CD4-positive, alpha-beta T cell treated with Interleukin-6 at 100 ng/mL for 8 hours (primary cell): ENCODE results near the gene ANKRD33B.
"Not testable (repeated sequence)": the region's sequence is repeated elsewhere in the genome, so short reads cannot be mapped to it uniquely, and the experiment has no call there.

ENCODE experiments used
- DNase-seq: peaks from one replicate; pipeline ENCODE4 v3.0.0-alpha.2; 2020; ENCODE audit warnings: mixed read lengths, low spot score

The ANKRD33B gene

DNA sequence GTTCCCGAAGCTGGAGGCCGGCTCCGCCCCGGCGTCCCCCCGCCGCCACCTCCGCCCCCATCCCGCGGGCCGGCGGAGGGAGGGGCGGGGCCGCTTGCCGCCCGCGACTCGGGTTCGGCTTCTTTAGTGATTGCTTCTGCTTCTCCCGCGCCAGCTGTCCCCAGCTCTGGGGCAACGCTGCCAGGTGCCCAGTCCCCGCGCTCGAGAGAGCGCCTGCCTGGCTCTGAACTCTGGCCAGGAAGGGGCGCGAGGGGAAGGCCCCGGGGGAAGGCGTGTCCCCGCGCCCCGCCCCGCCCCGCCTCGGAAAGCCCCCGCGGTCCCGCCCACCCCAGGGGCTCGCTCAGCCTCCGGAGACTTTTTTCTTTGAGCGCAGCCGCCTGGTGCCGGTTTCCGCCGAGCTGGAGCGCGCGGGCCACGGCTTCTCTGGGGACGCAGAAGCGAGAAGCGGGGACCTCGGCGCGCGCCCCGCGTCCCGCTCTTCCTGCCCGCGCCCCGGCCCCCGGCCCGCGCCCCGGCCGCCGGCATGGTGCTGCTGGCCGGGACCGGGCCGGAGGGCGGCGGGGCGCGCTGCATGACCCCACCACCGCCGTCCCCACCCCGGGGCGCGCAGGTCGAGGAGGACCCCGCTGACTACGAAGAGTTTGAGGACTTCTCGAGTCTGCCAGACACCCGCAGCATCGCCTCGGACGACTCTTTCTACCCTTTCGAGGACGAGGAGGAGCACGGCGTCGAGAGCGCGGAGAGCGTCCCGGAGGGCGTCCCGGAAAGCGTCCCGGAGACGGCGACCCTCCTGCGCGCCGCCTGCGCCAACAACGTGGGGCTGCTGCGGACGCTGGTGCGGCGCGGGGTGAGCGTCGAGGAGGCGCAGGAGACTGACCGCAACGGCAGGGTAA is at the start of gene ANKRD33B:
Gene ANKRD33B, plus strand, starts transcription at position 126 of the 893 bp plus-strand sequence. Its CDS starts 398 bp downstream, at position 524.
- DNase-seq, result peak; percentile 79

DNA sequence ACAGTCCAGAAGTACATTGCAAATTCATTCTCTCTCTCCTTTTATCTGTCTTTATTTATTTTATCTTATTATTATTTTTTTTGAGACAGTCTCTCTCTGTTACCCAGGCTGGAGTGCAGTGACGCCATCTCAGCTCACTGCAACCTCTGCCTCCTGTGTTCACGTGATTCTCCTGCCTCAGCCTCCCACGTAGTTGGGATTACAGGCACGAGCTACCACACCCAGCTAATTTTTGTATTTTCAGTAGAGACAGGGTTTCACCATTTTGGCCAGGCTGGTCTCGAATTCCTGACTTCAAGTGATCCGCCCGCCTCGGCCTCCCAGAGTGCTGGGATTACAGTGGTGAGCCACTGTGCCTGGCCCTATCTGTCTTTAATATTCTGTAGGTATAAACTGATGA is 49.3 kb upstream of the ANKRD33B start:
- DNase-seq, result not testable (repeated sequence)

DNA sequence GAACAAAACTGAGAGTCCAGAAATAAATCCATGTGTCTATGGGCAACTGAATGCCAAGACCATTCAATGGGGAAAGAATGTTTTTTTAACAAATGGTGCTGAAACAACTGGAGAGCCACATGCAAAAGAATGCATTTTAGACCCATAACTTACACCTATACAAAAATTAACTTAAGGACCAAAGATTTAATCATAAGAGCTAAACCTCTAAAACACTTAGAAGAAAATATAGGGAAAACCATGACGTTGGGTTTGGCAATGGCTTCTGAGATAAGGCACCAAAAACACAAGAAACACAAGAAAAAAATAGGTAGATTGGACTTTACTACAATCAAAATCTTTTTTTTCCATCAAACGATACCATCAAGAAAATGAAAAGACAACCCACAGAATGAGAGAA is 48.4 kb upstream of the ANKRD33B start:
- no peak for DNase-seq

DNA sequence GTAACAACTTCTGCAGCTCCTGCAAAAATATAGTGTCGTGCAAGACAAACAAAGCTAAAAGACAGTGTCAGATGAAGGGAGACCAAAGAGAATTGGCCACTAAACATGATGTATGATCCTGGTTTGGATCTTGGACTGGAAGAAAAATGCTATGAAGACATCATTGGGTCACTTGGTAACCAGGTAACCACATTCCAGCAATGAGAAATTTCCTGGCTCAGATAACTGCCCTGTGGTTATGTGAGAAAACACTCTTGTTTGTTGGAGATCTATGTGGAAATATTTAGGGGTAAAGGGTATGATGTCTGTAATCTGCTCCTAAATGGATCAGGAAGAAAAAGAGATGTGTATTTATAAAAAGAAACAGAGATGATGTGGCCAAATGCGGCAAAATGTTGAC is 45.5 kb upstream of the ANKRD33B start:
- DNase-seq, result no peak

DNA sequence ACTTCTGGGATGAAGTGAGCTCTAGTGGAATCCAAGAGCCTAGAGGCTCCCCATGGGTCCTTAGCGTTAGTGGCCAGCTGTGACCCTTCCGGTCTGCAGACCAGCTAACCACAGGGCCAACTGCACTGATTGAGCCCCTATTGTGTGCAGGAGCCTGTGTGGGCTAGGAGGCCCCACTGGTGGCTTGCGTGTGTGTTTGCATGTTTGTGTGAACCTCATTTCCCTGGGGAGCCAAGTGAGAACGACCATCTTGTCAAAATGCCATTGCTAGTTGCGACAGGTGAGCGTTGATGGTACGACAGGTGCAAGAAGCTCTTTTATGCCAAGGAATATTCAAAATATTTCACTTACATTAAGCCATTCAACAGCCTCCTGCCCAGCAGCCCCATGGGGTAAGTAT is 44.1 kb upstream of the ANKRD33B start:
- no peak for DNase-seq

DNA sequence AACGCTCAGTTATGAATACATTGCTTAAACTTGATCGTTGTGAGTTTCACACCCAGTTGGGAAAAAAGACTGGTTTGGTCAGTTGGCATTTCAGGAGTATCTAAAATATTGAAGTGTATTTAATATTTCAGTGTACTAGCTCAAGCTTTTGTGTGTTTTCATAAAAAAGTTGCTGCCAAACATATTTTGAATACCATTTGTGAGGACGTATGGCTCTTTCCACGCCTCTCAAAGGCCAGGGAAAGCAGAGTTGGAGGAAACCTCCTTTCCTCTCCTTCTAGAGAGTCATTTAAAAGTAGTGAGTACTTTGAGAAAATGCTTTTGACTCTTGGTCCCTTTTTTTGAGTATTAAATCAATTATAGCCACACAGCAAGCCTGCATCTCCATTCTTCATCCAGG is 43.2 kb upstream of the ANKRD33B start:
- no peak for DNase-seq

DNA sequence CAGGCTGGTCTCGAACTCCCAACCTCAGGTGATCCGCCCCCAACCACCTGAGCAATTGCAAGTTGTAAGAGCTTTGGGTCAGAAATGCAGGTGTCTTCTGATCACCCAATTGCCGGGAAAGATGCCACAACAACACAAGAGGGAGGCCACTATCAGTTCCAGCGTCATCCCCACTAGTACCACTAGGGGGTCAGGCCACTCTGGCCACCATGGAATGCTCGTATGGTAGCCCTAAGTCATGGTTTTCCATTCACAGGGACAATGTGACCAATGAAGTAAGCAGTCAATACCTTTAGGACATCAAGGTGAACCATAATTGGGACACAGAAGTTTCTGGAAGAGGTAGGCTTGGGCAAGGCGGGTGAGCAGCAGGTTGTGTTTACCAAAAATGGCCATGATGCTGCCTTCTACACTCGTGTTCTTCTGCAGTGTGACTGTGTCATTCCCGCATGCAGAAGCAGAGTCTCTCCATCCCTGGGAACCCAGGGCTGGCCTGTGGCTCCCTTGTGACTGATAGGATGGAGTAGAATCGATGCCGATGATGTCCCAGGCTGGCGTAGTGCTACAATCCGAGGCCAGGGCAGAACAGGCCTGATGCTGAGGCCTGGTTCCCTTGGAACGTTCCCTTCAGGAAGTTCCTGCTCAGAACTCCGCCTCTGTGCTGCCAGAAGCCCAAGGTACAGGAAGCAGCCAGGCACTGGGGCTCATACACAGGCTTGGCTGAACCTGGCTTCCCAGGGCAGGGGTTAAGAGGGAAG is 42.2 kb upstream of the ANKRD33B start:
- DNase-seq, result no peak

DNA sequence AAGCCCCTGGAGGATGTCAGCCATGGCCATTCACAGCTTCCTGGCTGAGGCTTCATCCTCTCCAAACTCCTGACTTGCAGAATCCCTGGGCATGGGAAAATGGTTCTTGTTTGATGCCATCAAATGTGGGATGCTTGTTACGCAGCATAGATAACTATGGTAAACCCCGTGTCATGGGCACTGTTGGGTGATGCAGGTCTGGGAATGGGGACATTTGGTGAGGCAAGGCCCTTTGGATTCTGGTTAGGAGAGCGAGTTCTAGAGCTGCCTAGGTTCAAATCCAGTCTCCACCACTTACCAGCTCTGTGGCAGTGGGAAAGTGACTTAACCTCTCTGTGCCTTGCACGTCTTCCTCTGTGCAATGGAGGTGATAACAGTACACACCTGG is 41.7 kb upstream of the ANKRD33B start:
- DNase-seq, result no peak

DNA sequence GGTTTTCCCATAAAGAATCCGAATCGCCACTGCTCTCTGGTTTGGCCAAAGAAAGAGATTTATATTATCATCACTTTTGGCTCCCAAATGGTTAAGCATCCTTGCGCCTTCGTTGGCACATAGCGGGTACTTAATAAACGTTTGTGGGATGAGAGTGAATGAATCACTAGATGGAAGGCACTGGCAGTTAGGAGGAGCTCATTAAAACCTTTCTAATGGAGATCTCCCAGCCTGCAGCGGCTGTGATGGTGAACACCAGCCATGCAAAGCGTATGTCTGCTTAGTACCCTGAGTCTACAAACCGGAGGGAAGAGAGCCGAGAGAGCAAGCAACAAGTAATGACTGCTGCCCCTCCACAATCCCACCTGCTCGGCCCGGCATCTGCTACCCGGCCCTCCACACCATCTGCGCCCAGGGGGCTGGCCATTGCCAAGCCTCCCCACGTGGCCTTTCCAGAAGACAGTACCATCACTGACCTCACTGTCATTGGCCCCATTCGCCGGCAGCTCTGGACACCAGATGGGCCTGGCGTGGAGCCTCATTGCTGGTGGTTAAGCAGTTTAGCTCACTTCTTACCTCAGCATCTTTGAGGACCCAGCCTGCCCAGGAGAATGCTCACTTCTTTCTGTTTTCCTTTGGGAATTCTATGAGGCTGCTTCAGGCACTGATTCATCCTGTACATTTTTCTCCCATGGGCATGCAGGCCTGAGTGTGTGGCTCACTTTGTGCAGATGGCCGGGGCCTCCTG is 39.3 kb upstream of the ANKRD33B start:
- no peak for DNase-seq

DNA sequence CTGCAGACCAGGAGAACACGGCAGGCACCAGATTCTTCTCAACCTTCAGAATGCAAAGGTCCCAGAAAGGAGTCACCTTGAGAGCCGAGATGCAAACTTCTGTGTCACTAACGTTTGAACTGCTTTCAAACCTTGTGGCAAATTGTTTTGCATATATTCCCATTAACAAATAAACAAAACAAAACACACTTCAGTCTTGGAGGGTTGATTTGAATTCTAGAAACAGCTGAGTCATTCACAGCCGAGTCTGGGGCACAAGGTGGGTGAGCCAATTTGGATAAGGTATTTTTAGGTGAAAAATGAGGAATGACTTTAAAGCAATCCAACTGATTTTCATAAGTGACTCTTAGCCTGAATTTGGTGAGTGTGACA is 38.8 kb upstream of the ANKRD33B start:
- no peak for DNase-seq

DNA sequence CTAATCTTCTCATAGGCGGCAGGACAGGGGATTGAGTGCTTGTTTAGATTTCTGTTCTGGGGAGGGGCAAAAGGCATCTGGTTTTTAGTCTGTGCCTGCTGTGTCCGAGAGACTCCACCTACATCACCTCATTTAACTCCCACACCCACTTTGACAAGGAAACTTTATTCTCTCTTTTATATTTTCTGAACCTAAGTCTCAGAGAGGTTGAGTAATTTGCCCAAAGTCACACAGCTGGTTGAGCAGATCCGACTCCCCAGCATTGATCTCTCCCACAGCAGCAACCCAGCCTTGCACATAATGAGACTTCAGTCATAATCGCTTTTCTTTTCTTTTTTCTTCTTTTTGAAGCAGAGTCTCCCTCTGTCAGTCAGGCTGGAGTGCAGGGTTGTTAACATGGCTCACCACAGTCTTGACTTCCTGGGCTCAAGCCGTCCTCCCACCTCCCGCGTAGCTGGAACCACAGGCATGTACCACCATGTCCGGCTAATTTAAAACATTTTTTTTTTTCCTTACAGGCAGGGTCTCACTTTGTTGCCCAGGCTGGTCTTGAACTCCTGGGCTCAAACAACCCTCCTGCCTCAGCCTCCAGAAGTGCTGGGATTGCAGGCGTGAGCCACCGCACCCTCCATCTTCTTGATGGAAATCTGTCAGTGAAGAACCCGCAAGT is 36.5 kb upstream of the ANKRD33B start:
- no peak for DNase-seq

DNA sequence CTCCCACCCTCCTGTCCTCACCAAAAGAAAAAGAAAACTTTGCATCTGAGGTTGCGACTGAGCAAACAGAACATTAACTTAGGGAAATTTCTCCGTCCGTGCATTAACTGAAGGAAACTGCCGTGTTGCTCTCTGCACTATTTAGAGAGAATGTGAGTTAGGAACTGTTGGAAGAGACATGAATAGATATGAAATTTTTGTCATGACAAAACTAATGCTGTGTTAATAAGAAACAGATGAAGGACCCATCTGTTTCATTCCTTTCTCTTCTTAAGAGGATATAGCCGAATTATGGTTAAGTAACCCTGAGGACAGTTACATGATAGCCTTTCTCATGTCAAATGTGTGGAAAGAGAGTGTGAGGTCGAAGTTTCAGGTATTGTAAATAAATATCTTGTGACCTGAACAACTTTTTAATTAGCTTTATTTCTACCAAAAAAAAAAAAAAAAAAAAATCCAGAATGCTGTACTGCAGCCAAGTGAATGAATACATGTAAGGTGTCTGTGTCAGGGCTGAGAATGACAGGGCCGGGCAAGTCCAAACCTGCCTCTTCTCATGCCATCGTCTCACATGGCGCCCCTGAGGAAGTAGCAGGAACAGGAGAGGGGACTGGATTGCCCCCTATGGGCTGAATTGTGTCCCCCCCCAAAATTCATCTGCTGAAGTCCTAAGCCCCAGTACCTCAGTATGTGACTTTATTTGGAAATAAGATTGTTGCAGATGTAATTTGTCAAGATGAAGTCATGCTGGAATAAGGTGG is 35.6 kb upstream of the ANKRD33B start:
- no peak for DNase-seq

DNA sequence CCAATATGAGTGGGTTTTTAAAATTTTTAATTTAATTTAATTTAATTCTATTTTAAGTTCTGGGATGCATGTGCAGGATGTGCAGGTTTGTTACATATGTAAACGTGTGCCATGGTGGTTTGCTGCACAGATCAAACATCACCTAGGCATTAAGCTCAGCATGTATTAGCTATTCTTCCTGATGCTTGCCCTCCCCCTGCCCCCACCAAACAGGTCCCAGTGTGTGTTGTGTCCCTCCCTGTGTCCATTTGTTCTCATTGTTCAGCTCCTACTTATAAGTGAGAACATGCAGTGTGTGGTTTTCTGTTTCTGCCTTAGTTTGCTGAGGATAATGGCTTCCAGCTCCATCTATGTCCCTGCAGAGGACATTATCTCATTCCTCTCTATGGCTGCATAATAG is 35.0 kb upstream of the ANKRD33B start:
- DNase-seq, result no peak

DNA sequence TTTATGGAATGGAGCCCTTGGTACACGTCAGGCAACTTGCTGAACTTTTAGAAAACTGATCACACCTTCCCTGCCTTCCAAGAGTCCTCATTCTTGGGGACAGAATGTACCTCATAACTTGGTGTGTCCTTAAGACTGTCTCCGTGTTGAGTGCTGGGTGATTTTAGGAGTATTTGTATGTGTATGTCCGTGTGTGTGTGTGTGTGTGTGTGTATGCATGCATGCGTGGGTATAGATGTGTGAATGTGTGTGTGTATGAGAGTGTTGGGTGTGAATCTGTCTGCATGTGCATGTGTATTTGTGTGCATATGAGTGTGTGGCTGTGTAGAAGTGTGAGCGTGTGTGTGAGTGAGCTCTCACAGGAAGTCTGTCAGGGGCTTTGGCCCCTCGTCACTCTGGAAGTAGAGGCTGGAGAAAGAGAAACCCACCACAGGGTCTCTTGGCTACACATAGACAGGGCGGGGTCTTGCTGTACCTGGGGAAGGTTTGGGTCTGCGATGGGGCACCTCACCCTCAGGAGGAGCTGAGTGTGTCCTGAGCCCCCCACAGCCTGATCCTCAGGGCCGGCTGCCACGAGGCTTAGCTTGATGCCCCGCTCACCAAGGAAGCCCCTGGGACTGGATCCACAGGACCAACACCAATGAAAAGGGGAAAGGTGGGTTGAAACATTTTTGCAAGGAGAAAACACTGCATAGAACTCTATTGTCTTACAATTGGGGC is 33.1 kb upstream of the ANKRD33B start:
- DNase-seq, result no peak

DNA sequence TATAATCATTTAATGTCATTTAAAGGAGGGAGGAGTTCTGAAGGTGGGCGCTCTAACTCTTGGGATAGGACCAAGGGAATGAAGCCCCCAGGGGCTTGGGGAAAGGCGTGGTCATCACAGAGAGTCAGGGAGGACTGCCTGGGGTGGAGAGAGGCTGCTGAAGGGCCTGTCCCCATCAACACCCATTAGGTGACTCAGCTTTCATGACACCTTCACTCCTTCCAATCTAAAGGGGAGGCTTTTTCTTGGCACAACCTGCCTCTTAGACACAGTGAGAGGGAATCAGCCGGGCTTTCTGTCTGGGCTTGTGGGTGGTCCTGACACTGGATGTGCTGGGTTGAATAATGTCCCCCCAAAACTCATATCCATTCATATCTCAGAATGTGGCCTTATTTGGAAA is 31.4 kb upstream of the ANKRD33B start:
- no peak for DNase-seq

DNA sequence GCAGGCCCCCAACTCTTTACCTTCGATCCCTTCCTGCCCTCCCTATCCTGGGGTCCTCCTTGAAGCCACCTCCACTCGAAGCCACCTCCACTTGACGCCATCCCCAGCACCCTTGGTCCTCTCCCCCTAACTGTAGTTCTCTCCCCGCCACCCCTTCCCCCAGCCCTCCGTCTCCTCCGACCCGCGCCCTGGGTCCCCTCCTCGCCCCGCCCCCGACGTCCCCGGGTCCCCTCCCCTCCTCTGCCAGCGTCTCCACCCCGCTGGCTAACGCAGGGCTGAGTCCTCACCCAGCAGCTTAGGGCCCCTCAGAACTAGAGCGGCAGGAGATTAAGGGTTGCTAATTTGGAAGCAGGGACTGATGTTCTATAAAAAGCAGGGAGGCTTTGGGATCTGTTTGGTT is 30.6 kb upstream of the ANKRD33B start:
- no peak for DNase-seq

DNA sequence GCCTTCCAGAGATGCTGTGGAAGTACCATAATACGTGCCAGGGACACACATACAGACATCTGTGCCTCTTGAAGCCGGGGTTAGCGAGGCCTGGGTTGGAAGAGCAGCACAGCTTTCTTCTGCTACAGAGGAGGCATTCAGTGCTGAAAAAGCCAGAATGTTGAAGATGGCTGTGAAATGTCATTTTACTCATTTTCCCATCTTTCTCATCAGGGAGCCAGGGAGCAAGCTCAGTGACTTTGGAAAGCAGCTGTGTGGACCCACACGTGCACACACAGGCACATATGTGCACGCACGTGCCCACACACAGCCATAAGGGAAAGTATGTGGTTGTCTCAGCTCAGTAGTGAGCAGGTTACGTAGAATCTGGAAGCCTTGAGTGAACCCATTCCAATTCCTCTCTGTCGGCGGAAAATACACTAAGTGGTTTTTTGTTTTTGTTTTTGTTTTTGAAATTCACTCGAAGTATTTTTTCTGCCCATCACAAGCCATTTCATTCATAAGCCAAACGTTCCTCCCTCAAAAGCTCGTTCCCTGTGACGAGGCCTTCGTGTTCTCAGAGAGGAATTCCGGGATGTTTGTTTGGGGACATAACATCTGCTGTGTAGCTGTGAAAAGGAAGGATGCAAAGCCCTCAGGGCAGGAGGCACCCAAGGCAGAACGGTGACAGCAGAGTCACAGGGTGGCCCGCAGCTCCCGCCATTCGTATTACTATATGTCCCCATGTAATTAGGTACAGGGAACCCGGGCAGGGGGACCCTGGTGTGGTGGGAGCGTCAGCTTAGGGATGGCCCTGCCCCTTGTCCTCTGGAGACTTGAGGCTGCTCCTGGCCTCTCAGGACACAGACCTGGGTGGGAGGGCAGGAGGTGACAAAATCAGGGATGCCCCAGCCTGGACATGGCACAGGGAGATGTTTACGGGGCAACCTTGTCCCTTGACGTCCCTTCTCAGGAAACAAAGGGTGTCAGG is 29.0 kb upstream of the ANKRD33B start:
- no peak for DNase-seq

DNA sequence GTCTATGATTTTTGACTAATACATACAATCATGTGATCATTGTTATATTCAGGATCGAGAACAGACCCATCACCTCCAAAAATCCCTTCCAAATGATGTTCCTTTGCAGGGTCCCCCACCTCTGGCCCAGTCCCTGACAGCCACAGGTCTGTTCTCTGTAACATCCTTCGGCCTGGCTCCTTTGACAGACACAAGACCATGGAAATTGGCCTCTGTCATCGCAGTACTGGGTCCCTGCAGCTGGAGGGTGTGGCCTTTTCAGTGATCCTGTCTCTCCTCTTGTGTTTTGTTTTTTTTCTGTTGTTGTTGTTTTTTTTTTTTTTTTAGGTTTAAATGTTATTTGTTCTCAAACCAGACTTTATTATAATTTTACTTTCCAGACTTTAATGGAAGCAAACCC is 27.4 kb upstream of the ANKRD33B start:
- DNase-seq, result no peak

DNA sequence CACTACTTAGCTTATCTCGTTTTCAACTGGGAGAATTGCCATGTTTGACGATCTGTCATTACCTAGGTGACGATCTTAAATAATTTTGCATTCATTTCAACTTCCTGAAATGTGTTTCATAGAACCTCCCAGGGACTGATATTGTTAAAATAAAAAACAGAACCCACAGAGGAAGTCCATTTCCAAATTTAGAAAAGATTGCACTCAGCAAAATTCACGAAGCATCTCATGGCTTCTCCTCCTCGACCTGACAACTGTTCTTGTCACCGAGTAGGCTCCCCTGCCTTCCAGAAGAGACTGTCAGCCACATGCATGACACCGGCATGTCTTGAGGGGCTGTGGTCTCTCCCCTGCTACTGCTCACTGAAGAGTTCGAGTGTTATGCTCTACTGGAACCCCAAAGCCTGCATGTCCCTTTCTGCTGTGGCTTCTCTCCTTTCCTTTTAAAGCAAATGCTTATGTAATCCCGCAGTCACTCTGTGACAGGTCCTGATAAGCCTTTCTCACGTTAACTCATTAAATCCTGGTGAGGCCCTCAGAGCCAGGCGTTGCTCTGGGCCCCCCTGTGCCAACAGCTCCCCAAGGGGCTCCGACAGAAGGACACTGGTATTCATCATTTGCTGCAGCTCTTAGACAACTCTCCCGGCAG is 26.8 kb upstream of the ANKRD33B start:
- no peak for DNase-seq
